ENCODE results near the gene IL20RB. TPM values are rescaled to one million over a fixed set of nuclear protein-coding genes. Genes with fewer than 3 reads are reported as not detected.
"Not testable (repeated sequence)": the region's sequence is repeated elsewhere in the genome, so short reads cannot be mapped to it uniquely, and the experiment has no call there.

IL20RB gene
- total RNA-seq, 1 donor from 2014 or later = 15.8 TPM

GRCh38 chr3:136988651-136989050 is 30.9 kb downstream of the IL20RB start:
- DNase-seq = no peak

- no peak for DNase-seq
These were observed 32.2 kb downstream of the IL20RB start for GRCh38 chr3:136989781-136990524.

DNA sequence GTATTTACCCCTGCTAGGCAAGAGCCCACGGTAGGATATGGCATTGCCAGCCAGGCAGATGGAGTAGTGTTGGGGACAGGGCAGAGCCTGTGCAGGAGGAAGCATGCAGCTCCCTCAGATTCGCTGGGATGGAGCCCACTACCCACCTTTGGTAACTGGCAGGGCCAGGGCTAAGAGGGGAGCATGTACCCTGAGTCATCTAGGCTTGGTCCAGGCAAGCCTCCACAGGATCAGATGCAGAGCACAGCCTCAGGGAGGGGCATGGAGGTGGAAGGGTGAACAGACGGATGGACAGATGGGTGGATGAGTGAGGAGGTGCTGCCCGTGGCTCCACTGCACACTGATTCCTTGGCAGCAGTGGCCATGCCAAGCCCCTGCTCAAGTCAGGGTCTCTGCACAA is 33.0 kb downstream of the IL20RB start:
- DNase-seq = no peak

DNA sequence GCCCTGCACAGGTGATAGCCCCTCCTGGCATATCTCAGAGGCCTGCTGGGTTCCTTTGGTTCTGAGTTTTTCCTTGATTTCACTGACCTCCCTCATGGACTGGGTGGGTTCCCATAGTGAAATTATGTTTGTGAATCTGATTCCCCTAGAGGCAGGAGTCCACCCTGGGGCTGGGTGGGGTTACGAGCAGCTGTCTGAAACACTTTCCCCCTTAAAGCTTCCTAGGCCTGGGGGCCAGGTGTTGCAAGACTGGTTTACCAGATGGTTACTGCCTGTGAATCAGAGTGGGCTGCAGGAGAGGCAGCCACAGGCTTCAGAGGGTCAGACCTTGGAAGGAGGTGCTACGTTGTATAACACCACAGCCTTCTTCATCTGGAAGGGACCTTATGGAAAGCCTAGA is 34.3 kb downstream of the IL20RB start:
- DNase-seq = no peak

DNA sequence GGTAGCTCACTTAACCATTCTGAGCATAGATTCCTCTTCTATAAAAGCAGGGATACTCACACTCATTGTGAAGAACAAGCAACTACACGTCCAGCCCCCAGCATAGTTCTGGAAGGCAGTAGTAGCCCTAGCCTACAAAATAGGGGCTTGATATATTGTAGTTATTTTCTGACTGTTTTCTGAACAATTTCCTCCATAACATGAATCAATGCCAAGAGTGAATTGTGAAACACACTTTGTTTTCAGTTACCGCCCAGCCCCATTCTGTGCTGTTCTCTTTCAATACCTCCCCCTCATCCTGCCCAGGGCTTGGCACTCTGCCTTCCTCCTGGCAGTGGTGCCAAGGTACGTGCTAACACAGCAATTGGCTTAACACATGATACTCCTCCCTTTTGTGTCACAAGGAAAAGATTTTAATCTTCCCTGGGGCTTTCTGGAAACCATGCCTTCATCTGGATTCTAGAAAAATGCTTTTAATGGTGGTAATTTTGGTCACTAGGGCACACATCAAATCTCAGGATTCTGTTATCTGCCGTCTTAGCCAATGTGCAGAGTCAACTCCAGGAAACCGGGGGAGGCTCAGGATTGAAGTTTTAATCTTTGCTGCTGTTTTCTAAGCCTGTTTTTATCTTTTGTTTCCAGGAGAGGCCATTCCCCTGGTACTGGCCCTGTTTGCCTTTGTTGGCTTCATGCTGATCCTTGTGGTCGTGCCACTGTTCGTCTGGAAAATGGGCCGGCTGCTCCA is 37.2 kb downstream of the IL20RB start:
- DNase-seq = peak; percentile 56

- no peak for DNase-seq
These were observed 37.9 kb downstream of the IL20RB start for GRCh38 chr3:136995652-136996051.

GRCh38 chr3:137000039-137000438 is 42.3 kb downstream of the IL20RB start:
- DNase-seq = no peak

- DNase-seq = not testable (repeated sequence)
These were observed 49.6 kb downstream of the IL20RB start for GRCh38 chr3:137007376-137007775.

- DNase-seq = no peak
These were observed 50.3 kb downstream of the IL20RB start for GRCh38 chr3:137008131-137008530.

DNA sequence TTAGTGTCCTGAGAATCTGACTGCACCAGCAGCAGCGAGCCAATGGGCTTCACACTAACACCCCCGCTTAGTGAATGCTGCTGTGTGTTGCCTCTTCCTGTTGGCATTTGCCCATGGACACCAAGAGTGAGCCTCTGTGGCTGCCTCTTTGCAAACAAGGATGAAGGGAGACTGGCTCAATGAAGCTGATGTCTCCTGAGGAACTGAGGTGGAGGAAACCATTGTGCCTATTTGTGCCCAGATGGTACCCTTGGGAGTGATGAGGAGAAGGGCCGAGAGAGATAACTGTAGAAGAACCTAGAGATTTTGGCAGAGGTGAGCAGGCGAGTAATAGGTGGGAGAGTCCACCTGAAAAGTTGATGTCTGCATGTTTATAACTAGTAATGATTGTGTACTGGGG is 51.2 kb downstream of the IL20RB start:
- no peak for DNase-seq

DNA sequence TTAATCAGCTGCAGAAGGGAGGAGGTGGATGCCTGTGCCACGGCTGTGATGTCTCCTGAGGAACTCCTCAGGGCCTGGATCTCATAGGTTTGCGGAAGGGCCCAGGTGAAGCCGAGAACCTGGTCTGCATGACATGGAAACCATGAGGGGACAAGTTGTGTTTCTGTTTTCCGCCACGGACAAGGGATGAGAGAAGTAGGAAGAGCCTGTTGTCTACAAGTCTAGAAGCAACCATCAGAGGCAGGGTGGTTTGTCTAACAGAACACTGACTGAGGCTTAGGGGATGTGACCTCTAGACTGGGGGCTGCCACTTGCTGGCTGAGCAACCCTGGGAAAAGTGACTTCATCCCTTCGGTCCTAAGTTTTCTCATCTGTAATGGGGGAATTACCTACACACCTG is 52.4 kb downstream of the IL20RB start:
- DNase-seq = no peak

DNA sequence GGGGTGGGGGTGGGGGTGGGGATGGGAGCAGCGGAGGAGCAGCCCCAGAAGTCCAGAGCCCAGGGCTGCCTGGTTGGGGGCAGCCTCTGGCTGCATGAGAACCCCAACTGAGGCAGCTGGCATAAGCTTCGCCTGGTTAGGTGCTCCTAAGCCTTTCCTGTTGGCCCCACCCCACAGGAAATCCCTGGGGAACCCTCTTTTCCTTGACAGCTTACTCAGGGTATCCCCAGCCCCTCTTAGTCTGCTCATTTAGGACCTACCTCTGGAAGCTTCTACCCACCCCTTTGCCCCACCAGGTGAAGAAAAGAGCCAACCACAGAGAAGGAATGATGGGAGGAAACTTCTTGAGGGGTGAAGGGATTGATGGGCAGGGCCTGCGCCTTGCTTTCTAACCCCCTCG is 53.4 kb downstream of the IL20RB start:
- no peak for DNase-seq

DNA sequence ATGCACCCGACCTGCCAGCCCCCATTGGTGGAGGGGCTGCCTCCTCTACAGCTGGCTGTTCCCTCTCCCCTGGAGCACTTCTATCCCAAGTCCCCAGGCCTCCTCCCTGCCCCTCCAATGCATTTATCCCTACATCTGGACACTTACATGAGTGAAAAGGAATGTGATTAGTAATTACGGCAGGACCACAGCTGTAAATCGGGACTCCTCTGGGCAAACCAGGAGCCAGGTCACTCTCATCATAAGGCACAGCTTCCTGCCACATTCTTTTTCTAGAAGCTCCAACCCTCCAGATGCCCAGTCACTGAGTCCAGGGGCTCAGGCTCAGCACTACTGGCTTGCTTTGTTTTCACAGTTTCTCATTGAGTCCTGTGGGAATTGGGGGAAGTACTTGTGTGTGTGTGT is 54.3 kb downstream of the IL20RB start:
- peak; percentile 25 for DNase-seq

- DNase-seq = peak; percentile 83
These were observed 56.3 kb downstream of the IL20RB start for GRCh38 chr3:137013951-137014688.

DNA sequence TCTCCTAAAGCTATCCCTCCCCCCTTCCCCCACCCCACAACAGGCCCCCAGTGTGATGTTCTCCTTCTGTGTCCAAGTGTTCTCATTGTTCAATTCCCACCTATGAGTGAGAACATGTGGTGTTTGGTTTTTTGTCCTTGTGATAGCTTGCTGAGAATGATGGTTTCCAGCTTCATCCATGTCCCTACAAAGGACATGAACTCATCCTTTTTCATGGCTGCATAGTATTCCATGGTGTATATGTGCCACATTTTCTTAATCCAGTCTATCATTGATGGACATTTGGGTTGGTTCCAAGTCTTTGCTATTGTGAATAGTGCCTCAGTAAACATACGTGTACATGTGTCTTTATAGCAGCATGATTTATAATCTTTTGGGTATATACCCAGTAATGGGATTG is 59.5 kb downstream of the IL20RB start:
- not testable (repeated sequence) for DNase-seq

DNA sequence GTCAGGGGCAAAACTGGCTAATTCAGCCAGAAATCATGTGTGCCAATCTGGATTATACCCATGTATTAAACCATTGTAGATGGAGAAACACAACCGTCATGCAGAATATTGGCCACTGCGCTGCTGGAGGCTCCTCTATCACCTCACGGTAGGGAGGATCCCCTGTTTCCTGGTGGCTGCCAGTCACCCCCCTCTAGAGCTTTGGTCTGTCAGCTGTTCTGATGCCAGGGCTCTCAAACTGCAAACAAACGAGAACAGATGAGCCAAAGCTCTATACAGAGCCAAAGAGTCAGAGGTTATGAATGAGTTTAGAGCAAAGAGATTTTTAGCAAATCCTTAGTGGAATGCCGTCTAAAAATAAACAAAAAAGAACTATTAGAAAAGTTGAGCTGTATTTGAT is 62.5 kb downstream of the IL20RB start:
- no peak for DNase-seq

GRCh38 chr3:137020888-137021287 is 63.1 kb downstream of the IL20RB start:
- no peak for DNase-seq

DNA sequence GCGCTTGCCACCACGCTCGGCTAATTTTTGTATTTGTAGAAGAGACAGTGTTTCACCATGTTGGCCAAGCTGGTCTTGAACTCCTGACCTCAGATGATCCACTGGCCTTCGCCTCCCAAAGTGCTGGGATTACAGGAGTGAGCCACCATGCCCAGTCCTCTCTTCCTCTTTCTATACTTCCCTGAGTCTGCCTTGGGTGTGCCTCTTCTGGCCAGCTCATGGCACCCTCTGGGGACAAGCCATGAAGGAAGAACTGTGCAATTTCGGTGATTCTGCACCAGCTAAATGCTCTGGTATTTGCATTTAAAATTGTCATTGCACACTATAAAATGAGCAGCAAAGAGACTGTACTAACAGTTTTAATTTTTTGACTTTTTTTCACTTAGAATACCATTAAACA is 66.6 kb downstream of the IL20RB start:
- DNase-seq = no peak

DNA sequence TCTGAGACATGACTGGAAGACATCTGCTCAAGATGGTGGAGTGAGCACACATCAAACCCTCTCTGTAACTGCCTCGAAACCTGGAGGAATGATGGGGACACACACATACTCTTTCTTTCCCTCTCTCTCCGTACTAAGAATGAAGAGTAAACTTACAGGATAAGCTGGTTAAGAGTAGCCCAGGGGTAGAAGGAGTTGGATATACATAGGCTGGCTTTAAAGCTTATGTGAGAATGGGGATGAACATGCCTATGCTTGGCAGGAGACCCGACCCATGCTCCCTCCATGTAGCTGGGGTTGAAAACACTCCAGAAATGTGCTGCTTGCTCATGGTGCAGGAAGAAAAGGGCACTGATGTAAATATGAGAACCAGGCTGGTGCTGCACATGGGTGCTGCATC is 68.9 kb downstream of the IL20RB start:
- no peak for DNase-seq

- peak; percentile 45 for DNase-seq
These were observed 74.8 kb downstream of the IL20RB start for GRCh38 chr3:137032465-137033120.

DNA sequence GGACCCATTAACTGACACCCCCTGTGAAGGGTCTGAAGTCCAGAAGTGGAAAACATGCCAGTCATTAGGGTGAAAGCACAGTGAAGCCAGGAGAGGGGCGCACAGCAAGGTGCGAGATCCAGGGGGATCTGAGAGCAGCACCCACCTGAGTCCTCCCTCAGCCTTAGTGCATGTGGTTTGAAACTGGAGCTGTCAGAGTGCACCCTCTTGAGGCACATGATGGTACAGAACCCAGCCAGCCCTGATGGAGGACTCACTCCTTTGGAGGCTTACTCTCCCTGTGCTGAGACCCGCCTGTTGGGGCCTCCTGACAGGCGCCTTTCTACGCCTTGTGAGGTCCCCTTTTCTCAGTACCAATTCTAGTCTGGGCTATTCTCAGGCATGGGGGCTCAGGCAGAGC is 77.8 kb downstream of the IL20RB start:
- no peak for DNase-seq

DNA sequence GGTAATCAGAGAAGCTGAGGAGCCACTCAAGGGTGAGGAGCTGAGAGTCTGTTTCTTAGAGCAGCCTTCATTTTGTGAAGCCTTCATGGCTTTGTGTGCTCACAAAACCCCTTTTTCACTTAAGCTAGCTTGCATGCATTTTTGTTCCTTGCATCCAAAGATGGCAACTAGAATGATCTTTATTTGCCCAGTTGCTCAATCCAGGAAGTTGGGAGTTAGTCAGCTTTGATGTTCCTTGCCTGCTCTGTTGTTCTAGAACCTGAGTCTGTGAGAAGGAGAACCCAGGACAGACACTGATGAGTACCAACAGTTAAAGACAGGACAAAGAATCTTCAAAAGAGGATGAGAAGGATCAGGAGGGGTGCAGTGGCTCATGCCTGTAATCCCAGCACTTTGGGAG is 81.8 kb downstream of the IL20RB start:
- DNase-seq = no peak

- no peak for DNase-seq
These were observed 83.5 kb downstream of the IL20RB start for GRCh38 chr3:137041251-137041650.
